ENCODE results near the gene RNU5B-1. TPM values are rescaled to one million over a fixed set of nuclear protein-coding genes. Genes with fewer than 3 reads are reported as not detected.

Gene RNU5B-1
- polyA plus RNA-seq, 2 of the 4 experiments (the other 2 are of a cell fraction) = not detected

DNA sequence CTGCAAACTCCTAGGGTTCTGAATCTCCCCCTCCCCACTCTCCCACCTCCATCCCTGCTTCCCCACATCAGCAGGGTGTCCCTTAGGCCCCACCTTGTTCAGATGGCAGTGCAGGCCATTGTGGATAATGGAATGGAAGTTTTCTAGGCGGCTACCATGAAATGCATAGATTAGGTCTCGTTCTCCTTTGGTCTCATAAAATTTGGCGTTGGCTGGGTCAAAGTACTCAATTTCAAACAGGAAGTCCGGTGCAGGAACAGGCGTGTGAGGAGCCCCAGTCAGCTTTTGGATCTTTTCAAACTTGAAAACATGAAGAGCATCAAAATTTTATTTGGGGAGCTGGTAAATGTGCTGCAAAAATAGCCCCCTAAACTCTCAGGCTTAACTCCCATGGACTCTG lies 38.0 kb upstream of the RNU5B-1 start:
- H3K27ac ChIP-seq = no peak overlapping the region
- H3K9me3 ChIP-seq = no peaks in the 10 kb centered on the region
- FAIRE-seq (no peak), DNase-seq (ENCODE audit: low read depth in 1 of 2, low spot score in 1 of 2) (no peak), ATAC-seq (no peak)
- H3K4me2 ChIP-seq = no peak overlapping the region
- 90% methylated on average over 5 of the region's 5 CpGs for WGBS (ENCODE audit: missing lambda C conversion rate)
- H3K4me3 ChIP-seq = no peak overlapping the region
- ChIA-PET POLR2A (no interaction called here), CTCF (interaction anchor here (1.3 to 23.8 kb wide), 5 partner anchors 19 to 218 kb away, joined by 3 to 408 read pairs (median 8); partner anchors contain the start of gene CLPX)
- TF ChIP-seq JUNB (IDR thresholded peaks at IDR 0.05) = no peak
- TF ChIP-seq HDAC2 (IDR thresholded peaks at IDR 0.05) = no peak
- TF ChIP-seq, protein P1, sequence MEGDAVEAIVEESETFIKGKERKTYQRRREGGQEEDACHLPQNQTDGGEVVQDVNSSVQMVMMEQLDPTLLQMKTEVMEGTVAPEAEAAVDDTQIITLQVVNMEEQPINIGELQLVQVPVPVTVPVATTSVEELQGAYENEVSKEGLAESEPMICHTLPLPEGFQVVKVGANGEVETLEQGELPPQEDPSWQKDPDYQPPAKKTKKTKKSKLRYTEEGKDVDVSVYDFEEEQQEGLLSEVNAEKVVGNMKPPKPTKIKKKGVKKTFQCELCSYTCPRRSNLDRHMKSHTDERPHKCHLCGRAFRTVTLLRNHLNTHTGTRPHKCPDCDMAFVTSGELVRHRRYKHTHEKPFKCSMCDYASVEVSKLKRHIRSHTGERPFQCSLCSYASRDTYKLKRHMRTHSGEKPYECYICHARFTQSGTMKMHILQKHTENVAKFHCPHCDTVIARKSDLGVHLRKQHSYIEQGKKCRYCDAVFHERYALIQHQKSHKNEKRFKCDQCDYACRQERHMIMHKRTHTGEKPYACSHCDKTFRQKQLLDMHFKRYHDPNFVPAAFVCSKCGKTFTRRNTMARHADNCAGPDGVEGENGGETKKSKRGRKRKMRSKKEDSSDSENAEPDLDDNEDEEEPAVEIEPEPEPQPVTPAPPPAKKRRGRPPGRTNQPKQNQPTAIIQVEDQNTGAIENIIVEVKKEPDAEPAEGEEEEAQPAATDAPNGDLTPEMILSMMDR (IDR thresholded peaks at IDR 0.05) = no peak
- TF ChIP-seq ZNF302 (CRISPR knock-in tag; IDR thresholded peaks at IDR 0.05) = no peak
- no peak for TF ChIP-seq NFE2L2 (conservative IDR thresholded peaks at IDR 0.05; ENCODE audit: low read length)
- TF ChIP-seq, protein P2, sequence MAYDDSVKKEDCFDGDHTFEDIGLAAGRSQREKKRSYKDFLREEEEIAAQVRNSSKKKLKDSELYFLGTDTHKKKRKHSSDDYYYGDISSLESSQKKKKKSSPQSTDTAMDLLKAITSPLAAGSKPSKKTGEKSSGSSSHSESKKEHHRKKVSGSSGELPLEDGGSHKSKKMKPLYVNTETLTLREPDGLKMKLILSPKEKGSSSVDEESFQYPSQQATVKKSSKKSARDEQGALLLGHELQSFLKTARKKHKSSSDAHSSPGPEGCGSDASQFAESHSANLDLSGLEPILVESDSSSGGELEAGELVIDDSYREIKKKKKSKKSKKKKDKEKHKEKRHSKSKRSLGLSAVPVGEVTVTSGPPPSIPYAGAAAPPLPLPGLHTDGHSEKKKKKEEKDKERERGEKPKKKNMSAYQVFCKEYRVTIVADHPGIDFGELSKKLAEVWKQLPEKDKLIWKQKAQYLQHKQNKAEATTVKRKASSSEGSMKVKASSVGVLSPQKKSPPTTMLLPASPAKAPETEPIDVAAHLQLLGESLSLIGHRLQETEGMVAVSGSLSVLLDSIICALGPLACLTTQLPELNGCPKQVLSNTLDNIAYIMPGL (CRISPR knock-in tag; IDR thresholded peaks at IDR 0.05; ENCODE audit: borderline replicate concordance) = no peak
- TF ChIP-seq FOSL2 (IDR thresholded peaks at IDR 0.05) = no peak
- TF ChIP-seq FOSL2 (CRISPR knock-in tag; IDR thresholded peaks at IDR 0.05) = no peak
- TF ChIP-seq, protein P3, sequence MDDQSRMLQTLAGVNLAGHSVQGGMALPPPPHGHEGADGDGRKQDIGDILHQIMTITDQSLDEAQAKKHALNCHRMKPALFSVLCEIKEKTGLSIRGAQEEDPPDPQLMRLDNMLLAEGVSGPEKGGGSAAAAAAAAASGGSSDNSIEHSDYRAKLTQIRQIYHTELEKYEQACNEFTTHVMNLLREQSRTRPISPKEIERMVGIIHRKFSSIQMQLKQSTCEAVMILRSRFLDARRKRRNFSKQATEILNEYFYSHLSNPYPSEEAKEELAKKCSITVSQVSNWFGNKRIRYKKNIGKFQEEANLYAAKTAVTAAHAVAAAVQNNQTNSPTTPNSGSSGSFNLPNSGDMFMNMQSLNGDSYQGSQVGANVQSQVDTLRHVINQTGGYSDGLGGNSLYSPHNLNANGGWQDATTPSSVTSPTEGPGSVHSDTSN (IDR thresholded peaks at IDR 0.05) = no peak
- TF ChIP-seq CBX8 (IDR thresholded peaks at IDR 0.05) = no peak
- TF ChIP-seq GATA3 (IDR thresholded peaks at IDR 0.05; ENCODE audit: borderline replicate concordance) = no peak
- no peak for TF ChIP-seq KDM5A (IDR thresholded peaks at IDR 0.05)
- TF ChIP-seq, protein P4, sequence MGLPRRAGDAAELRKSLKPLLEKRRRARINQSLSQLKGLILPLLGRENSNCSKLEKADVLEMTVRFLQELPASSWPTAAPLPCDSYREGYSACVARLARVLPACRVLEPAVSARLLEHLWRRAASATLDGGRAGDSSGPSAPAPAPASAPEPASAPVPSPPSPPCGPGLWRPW (IDR thresholded peaks at IDR 0.05) = no peak
- H3K4me1 ChIP-seq = no peaks in the 10 kb centered on the region

DNA sequence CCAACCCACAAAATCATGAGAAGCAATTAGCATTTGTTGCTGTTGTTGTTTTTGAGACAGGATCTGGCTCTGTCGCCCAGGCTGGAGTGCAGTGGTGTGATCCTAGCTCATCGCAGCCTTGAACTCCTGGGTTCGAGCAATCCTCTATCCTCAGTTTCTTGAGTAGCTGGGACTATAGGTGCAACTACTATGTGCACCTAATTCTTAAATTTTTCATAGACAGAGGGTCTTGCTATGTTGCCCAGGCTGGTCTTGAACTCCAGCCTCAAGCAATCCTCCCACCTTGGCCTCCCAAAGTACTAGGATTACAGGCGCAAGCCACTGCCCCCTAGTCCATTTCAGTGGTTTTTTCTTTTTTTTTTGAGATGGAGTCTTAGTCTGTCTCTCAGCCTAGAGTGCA lies 36.1 kb upstream of the RNU5B-1 start:
- 91% methylated on average over 4 of the region's 4 CpGs for WGBS (ENCODE audit: missing lambda C conversion rate)
- H3K9me3 ChIP-seq = no peaks in the 10 kb centered on the region
- no peak overlapping the region for H3K4me3 ChIP-seq
- no peaks in the 10 kb centered on the region for H3K4me1 ChIP-seq
- no peak overlapping the region for H3K27ac ChIP-seq
- ChIA-PET CTCF (interaction anchor here (1.2 to 23.8 kb wide), 7 partner anchors 9 to 234 kb away, joined by 3 to 408 read pairs (median 25); partner anchors contain the start of genes CLPX and PARP16), POLR2A (no interaction called here)
- DNase-seq (ENCODE audit: low read depth in 1 of 2, low spot score in 1 of 2) (no peak), FAIRE-seq (no peak), ATAC-seq (no peak)
- TF ChIP-seq ESRRA (IDR thresholded peaks at IDR 0.05; ENCODE audit: borderline replicate concordance, low read length) (no peak), ZFP36 (IDR thresholded peaks at IDR 0.05; ENCODE audit: borderline replicate concordance, partially characterized antibody) (no peak), EP300 (IDR thresholded peaks at IDR 0.05) (no peak), HEYL (CRISPR knock-in tag; IDR thresholded peaks at IDR 0.05) (no peak), MAZ (IDR thresholded peaks at IDR 0.05; ENCODE audit: borderline replicate concordance, low read depth, low read length) (no peak), FOSL2 (IDR thresholded peaks at IDR 0.05) (no peak), FOSL2 (CRISPR knock-in tag; IDR thresholded peaks at IDR 0.05) (no peak), RCOR1 (IDR thresholded peaks at IDR 0.05; ENCODE audit: low read depth, low read length) (no peak), JUNB (IDR thresholded peaks at IDR 0.05) (no peak), EHF (CRISPR knock-in tag; IDR thresholded peaks at IDR 0.05) (no peak), RNF2 (IDR thresholded peaks at IDR 0.05; ENCODE audit: borderline replicate concordance, low read depth) (no peak), NPAS2 (CRISPR knock-in tag; IDR thresholded peaks at IDR 0.05; ENCODE audit: borderline replicate concordance) (no peak), CEBPB (IDR thresholded peaks at IDR 0.05) (no peak), HOXB5 (CRISPR knock-in tag; IDR thresholded peaks at IDR 0.05) (no peak)
- TF ChIP-seq, protein P5, sequence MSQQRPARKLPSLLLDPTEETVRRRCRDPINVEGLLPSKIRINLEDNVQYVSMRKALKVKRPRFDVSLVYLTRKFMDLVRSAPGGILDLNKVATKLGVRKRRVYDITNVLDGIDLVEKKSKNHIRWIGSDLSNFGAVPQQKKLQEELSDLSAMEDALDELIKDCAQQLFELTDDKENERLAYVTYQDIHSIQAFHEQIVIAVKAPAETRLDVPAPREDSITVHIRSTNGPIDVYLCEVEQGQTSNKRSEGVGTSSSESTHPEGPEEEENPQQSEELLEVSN (IDR thresholded peaks at IDR 0.05; ENCODE audit: borderline replicate concordance, low read depth) = no peak
- H3K4me2 ChIP-seq = no peak overlapping the region
